Neural crest cell (in vitro differentiated cells): ENCODE data around the gene TMTC1. TPM values are rescaled to one million over a fixed set of nuclear protein-coding genes. Genes with fewer than 3 reads are reported as not detected.

Experiments
- DNase-seq: peaks from one replicate; pipeline ENCODE4 v3.0.0; 2021; ENCODE audit warnings: low read depth, mixed read lengths, low spot score
- H3K27ac Mint-ChIP-seq: one replicate; pipeline ENCODE4 v1.8.0; 2021; ENCODE audit warnings: mild to moderate bottlenecking, mixed read lengths; ENCODE audit not compliant: unreplicated experiment
- H3K27me3 Mint-ChIP-seq: 2 replicates; pipeline ENCODE4 v1.8.0; 2021; ENCODE audit warnings: low read depth, mild to moderate bottlenecking, mixed read lengths
- H3K36me3 Mint-ChIP-seq: 2 replicates; pipeline ENCODE4 v1.8.0; 2021; ENCODE audit warnings: low read depth, mild to moderate bottlenecking, mixed read lengths
- H3K4me1 Mint-ChIP-seq: 2 replicates; pipeline ENCODE4 v1.8.0; 2021; ENCODE audit warnings: mixed read lengths
- H3K4me3 Mint-ChIP-seq: one replicate; pipeline ENCODE4 v1.8.0; 2021; ENCODE audit warnings: mild to moderate bottlenecking, mixed read lengths
- H3K9me3 Mint-ChIP-seq: 2 replicates; pipeline ENCODE4 v1.8.0; 2021; ENCODE audit warnings: mixed read lengths
- CTCF ChIP-seq: fragments of 200-600 bp; sonication (generic); conservative IDR thresholded peaks from 2 replicates; pipeline ENCODE4 v1.5.0; 2021; ENCODE audit warnings: antibody characterized with exemption, mild to moderate bottlenecking
- total RNA-seq: library from RNA; stranded (reverse); gene quantifications from 2 replicates; pipeline ENCODE4 v1.2.1, GENCODE V29; 2021

The TMTC1 gene
- total RNA-seq, 1 donor from 2014 or later: 13.1 TPM

GRCh38 chr12:29563636-29564035 lies 220.1 kb downstream of the TMTC1 start:
- H3K4me1 Mint-ChIP-seq: peaks cover 39% of the 10 kb centered on the region

GRCh38 chr12:29563071-29563470 lies 220.7 kb downstream of the TMTC1 start:
- no peak for TF ChIP-seq CTCF
- H3K27ac Mint-ChIP-seq: no peak overlapping the region
- peaks cover 21% of the 10 kb centered on the region for H3K36me3 Mint-ChIP-seq
- H3K9me3 Mint-ChIP-seq: peaks cover 4% of the 10 kb centered on the region
- no peaks in the 10 kb centered on the region for H3K27me3 Mint-ChIP-seq
- peaks cover 42% of the 10 kb centered on the region for H3K4me1 Mint-ChIP-seq
- no peak overlapping the region for H3K4me3 Mint-ChIP-seq
- no peak for DNase-seq

More at GRCh38 chr12:29563636-29564035, 220.1 kb downstream of the TMTC1 start:
- no peak for DNase-seq
- Mint-ChIP-seq H3K27ac (no peak overlapping the region), H3K4me3 (no peak overlapping the region), H3K9me3 (peaks cover 4% of the 10 kb centered on the region), H3K36me3 (peaks cover 21% of the 10 kb centered on the region), H3K27me3 (peaks cover under 1% of the 10 kb centered on the region)
- TF ChIP-seq CTCF: no peak

DNA sequence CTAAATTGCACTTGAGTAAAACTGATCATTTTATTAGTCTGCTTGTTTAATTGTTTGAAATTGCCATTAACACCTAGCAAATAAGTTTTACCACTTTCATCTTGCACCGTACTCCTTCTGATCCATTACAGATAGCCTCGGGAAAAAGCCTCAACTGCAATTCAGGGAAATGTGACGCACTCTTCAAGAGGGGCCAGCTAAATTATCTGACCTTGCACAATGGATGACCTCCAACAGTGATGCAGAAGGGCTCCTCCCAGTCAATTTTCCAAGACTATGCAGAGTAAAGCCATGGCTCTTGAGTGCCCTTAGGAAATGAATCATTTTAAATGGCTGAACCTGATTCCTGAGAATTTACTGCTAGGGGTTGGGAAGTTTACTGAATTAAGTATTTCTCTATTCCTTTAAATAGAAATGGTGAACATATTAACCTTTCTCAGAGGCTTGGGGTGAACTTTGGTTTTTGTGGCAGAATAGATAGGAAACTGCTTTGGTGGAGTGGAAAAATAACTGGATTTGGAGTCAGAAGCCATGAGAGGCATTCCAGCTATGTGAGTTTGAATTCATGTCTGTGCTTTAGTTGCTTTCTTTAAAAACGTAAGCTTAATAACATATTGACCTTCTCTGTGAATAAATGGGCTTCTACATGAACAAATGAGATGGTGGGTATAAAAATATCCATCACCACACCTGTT lies 221.5 kb downstream of the TMTC1 start:
- H3K4me3 Mint-ChIP-seq: no peak overlapping the region
- no peaks in the 10 kb centered on the region for H3K27me3 Mint-ChIP-seq
- no peak overlapping the region for H3K27ac Mint-ChIP-seq
- H3K36me3 Mint-ChIP-seq: peaks cover 21% of the 10 kb centered on the region
- DNase-seq: no peak
- peaks cover 4% of the 10 kb centered on the region for H3K9me3 Mint-ChIP-seq
- no peak for TF ChIP-seq CTCF
- H3K4me1 Mint-ChIP-seq: peaks cover 42% of the 10 kb centered on the region

DNA sequence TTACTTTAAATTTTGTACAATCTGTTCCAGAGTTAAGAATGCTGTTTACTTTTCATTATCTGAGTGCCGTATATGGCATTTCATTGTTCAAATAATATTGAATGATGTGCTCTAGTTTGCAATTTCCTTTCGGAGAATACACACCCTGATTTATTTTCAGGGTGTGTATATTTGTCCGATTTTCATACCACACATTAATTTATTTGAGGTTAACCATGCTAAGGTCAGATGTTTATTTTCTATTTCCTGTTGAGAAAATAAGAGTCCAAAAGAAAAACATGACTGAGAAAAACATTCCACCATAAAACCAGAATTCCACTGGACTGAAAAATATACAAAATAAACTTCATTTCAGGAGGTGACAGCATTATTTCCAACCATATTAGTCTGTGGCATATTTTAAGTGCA lies 222.1 kb downstream of the TMTC1 start:
- TF ChIP-seq CTCF: no peak
- Mint-ChIP-seq H3K4me3 (no peak overlapping the region), H3K4me1 (peaks cover 42% of the 10 kb centered on the region), H3K27me3 (no peaks in the 10 kb centered on the region), H3K9me3 (peaks cover 4% of the 10 kb centered on the region), H3K27ac (no peak overlapping the region), H3K36me3 (peaks cover 21% of the 10 kb centered on the region)
- no peak for DNase-seq

DNA sequence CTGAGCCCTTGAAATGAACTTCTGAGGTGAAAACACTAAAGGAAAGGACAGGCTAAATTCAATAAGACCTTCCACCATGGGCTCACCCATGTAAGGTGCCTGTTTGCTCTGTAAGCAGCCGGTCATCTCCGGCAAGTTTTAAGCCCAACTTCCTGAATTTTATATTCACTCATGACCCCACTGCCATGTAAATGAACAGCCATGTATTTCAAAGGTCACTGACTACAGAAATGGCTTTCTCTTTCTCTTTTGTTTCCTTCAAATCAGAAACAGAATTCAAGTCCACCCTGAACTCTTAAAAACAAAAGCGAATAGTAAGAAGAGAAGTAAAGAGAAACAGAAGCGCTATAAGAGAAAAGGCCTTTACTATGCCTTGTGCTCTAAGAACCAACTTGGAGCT lies 224.5 kb downstream of the TMTC1 start:
- no peak overlapping the region for H3K27ac Mint-ChIP-seq
- H3K4me1 Mint-ChIP-seq: peaks cover 42% of the 10 kb centered on the region
- no peaks in the 10 kb centered on the region for H3K27me3 Mint-ChIP-seq
- peaks cover 4% of the 10 kb centered on the region for H3K9me3 Mint-ChIP-seq
- DNase-seq: no peak
- peaks cover 13% of the 10 kb centered on the region for H3K36me3 Mint-ChIP-seq
- no peak for TF ChIP-seq CTCF
- no peak overlapping the region for H3K4me3 Mint-ChIP-seq
